Prostate gland (tissue), 2 donors: ENCODE measurements around the gene CST8.

Experiments
- POLR2A ChIP-seq: fragments of 450-650 bp; IDR thresholded peaks from one replicate; pipeline ENCODE4 v1.6.1; 2016; ENCODE audit warnings: antibody characterized with exemption, mild to moderate bottlenecking
- POLR2AphosphoS5 ChIP-seq: sonication (generic); formaldehyde crosslinking; IDR thresholded peaks from one replicate; pipeline ENCODE4 v1.6.1; 2017; ENCODE audit warnings: antibody characterized with exemption
- TF ChIP-seq, protein P1 (sequence below), 4 experiments: fragments of 200-600 bp in 2 of 4; fragments of 450-650 bp in 2 of 4; sonication (generic) in 2 of 4; IDR thresholded peaks; 1 replicate in 3 of 4; 2 replicates in 1 of 4; pipeline ENCODE4 v1.5.1; 2016 to 2019; ENCODE audit warnings: antibody characterized with exemption in 4 of 4, mild to moderate bottlenecking in 2 of 4, moderate library complexity in 2 of 4

DNA sequence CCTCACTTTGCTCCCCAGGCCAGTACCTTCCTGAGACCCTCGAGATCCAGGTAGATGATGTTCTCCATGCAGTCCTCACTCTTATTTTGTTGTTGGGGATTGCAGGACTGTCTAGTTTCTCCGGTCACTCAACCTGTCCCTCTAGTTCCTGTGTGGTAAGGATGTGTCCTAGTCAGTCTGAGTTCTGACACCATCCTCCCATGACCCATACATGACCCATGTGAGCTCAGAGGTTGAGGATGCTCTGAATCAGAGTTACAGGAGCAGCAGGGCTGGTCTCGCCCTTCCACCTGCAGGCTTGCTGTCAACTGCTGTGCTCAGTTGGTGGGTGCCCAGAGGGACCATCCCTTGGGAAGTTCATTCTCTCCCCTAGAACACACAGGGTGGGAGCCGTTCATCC, 11.9 kb upstream of the CST8 start:
- TF ChIP-seq, protein P1, sequence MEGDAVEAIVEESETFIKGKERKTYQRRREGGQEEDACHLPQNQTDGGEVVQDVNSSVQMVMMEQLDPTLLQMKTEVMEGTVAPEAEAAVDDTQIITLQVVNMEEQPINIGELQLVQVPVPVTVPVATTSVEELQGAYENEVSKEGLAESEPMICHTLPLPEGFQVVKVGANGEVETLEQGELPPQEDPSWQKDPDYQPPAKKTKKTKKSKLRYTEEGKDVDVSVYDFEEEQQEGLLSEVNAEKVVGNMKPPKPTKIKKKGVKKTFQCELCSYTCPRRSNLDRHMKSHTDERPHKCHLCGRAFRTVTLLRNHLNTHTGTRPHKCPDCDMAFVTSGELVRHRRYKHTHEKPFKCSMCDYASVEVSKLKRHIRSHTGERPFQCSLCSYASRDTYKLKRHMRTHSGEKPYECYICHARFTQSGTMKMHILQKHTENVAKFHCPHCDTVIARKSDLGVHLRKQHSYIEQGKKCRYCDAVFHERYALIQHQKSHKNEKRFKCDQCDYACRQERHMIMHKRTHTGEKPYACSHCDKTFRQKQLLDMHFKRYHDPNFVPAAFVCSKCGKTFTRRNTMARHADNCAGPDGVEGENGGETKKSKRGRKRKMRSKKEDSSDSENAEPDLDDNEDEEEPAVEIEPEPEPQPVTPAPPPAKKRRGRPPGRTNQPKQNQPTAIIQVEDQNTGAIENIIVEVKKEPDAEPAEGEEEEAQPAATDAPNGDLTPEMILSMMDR (IDR thresholded peaks at IDR 0.05) = no peak
- no peak for TF ChIP-seq POLR2A
- no peak for TF ChIP-seq POLR2AphosphoS5
